GM12892 (cell line): ENCODE results near the gene SIAH3.

Source experiments
- POLR2A ChIP-seq: IDR thresholded peaks from 2 replicates; pipeline ENCODE4 v1.6.1; 2011; ENCODE audit warnings: low read depth, low read length, control low read depth
- TAF1 ChIP-seq: IDR thresholded peaks from 2 replicates; pipeline ENCODE4 v1.6.1; 2011; ENCODE audit warnings: low read depth, mild to moderate bottlenecking, control low read depth, low read length, borderline replicate concordance

DNA sequence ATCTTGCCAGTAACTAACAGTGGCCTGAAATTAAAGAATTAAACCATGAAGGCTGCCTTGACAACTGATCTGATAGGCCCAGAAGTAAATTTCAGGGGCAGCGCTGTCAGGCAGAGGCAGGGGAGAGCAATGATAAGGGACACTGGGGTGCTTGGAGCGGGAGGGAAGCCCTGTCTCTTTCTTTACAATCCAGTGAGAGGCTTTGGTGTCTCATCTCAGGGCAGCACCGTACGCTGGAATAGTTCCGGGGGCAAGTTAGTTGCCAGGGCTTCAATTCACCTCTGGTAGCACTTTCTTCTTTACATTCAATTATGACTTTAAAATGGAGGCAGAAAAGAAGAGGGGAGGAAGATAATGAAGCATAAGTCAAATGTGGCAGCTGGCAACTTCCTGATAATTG is 74.8 kb downstream of the SIAH3 start:
- TF ChIP-seq POLR2A: no peak
- TF ChIP-seq TAF1: no peak
